Peyer's patch (tissue), 4 donors: ENCODE results near the gene AUTS2. TPM values are rescaled to one million over a fixed set of nuclear protein-coding genes. Genes with fewer than 3 reads are reported as not detected.

ENCODE experiments used
- DNase-seq, 3 donors: peaks; one replicate each; pipeline ENCODE4 v3.0.0-alpha.2; 2017 to 2019
- H3K27ac ChIP-seq, 4 donors: fragments of 200-600 bp; sonication (generic); one replicate each; pipeline ENCODE4 v1.5.1; 2016 to 2019
- H3K27me3 ChIP-seq, 2 donors: fragments of 200-600 bp; sonication (generic); one replicate each; pipeline ENCODE4 v1.5.1; 2019
- H3K36me3 ChIP-seq, 3 donors: fragments of 200-600 bp; sonication (generic); one replicate each; pipeline ENCODE4 v1.5.1; 2016 to 2019
- H3K4me1 ChIP-seq, 4 donors: fragments of 200-600 bp; sonication (generic); one replicate each; pipeline ENCODE4 v1.5.1; 2016 to 2019
- H3K4me3 ChIP-seq, 4 donors: fragments of 200-600 bp; sonication (generic); 1 replicate in 3 of 4; 2 replicates in 1 of 4; pipeline ENCODE4 v1.5.1; 2016 to 2019; ENCODE audit warnings: mild to moderate bottlenecking in 1 of 4
- H3K9me3 ChIP-seq, 4 donors: fragments of 200-600 bp; sonication (generic); one replicate each; pipeline ENCODE4 v1.5.1; 2016 to 2019; ENCODE audit warnings: mild to moderate bottlenecking in 1 of 4
- POLR2A ChIP-seq, 2 donors: fragments of 450-650 bp; IDR thresholded peaks; one replicate each; pipeline ENCODE4 v1.5.1; 2017; ENCODE audit warnings: antibody characterized with exemption in 2 of 2, mild to moderate bottlenecking in 2 of 2, moderate library complexity in 2 of 2
- total RNA-seq, 4 donors: library from RNA; depleted of rRNA; stranded (reverse); fragments of >200 nt; gene quantifications; one replicate each; pipeline ENCODE4 v1.1.0, GENCODE V29; 2016
- TF ChIP-seq, protein P1 (sequence below), 6 experiments: fragments of 450-650 bp in 4 of 6; fragments of 200-600 bp in 2 of 6; sonication (generic) in 1 of 6; IDR thresholded peaks; one replicate each; pipeline ENCODE4 v1.5.1; 2017 to 2019; ENCODE audit warnings: antibody characterized with exemption in 6 of 6, mild to moderate bottlenecking in 3 of 6, moderate library complexity in 1 of 6

AUTS2 gene
- total RNA-seq, 4 donors from 2014 or later: 55.9 to 90.0 (median 72.6) TPM

- Histone ChIP-seq H3K9me3 (no peaks in the 10 kb centered on the region), H3K4me3 (no peak overlapping the region), H3K27me3 (no peaks in the 10 kb centered on the region), H3K4me1 (peaks cover 0 to 15% (median 2%) of the 10 kb centered on the region in 4 donors), H3K27ac (no peak overlapping the region), H3K36me3 (no peaks in the 10 kb centered on the region)
- TF ChIP-seq, protein P1, sequence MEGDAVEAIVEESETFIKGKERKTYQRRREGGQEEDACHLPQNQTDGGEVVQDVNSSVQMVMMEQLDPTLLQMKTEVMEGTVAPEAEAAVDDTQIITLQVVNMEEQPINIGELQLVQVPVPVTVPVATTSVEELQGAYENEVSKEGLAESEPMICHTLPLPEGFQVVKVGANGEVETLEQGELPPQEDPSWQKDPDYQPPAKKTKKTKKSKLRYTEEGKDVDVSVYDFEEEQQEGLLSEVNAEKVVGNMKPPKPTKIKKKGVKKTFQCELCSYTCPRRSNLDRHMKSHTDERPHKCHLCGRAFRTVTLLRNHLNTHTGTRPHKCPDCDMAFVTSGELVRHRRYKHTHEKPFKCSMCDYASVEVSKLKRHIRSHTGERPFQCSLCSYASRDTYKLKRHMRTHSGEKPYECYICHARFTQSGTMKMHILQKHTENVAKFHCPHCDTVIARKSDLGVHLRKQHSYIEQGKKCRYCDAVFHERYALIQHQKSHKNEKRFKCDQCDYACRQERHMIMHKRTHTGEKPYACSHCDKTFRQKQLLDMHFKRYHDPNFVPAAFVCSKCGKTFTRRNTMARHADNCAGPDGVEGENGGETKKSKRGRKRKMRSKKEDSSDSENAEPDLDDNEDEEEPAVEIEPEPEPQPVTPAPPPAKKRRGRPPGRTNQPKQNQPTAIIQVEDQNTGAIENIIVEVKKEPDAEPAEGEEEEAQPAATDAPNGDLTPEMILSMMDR (IDR thresholded peaks at IDR 0.05): no peak
- no peak for TF ChIP-seq POLR2A (IDR thresholded peaks at IDR 0.05)
- no peak for DNase-seq
These were observed 860.5 kb downstream of the AUTS2 start for GRCh38 chr7:70458745-70459144.

- no peaks in the 10 kb centered on the region for H3K27me3 ChIP-seq
- DNase-seq: no peak
These were observed 861.3 kb downstream of the AUTS2 start for GRCh38 chr7:70459546-70459945.

DNA sequence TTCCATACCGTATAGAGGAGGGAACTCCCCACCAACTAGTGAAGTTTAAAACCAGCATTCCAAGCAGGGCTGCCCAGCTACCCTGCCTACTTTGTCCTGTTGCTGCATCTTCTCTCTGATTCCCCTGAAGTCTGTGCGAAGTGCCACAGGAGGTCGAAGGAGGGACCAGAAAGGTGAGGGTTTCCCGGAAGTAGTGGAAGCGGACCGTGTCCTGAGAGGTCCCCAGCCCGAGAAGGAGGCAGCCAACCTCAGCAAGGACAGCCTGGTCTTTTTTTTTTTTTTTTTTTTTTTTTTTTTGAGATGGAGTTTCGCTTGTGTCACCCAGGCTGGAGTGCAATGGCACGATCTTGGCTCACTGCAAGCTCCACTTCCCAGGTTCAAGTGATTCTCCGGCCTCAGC is 861.8 kb downstream of the AUTS2 start:
- no peak for DNase-seq
- H3K4me1 ChIP-seq: peaks cover 0 to 15% (median 2%) of the 10 kb centered on the region in 4 donors
- H3K27ac ChIP-seq: no peak overlapping the region
- no peak overlapping the region for H3K4me3 ChIP-seq
- no peaks in the 10 kb centered on the region for H3K27me3 ChIP-seq
- no peaks in the 10 kb centered on the region for H3K9me3 ChIP-seq
- no peaks in the 10 kb centered on the region for H3K36me3 ChIP-seq
- TF ChIP-seq, protein P1 (IDR thresholded peaks at IDR 0.05): no peak
- TF ChIP-seq POLR2A (IDR thresholded peaks at IDR 0.05): no peak

More at GRCh38 chr7:70459546-70459945, 861.3 kb downstream of the AUTS2 start:
- Histone ChIP-seq H3K4me1 (peaks cover 0 to 15% (median 2%) of the 10 kb centered on the region in 4 donors), H3K4me3 (no peak overlapping the region), H3K27ac (no peak overlapping the region), H3K36me3 (no peaks in the 10 kb centered on the region), H3K9me3 (no peaks in the 10 kb centered on the region)
- TF ChIP-seq, protein P1 (IDR thresholded peaks at IDR 0.05): no peak
- TF ChIP-seq POLR2A (IDR thresholded peaks at IDR 0.05): no peak

- no peaks in the 10 kb centered on the region for H3K27me3 ChIP-seq
- H3K27ac ChIP-seq: no peak overlapping the region
- H3K4me3 ChIP-seq: no peak overlapping the region
- no peak for TF ChIP-seq POLR2A (IDR thresholded peaks at IDR 0.05)
- TF ChIP-seq, protein P1 (IDR thresholded peaks at IDR 0.05): no peak
- DNase-seq: no peak
- H3K36me3 ChIP-seq: no peaks in the 10 kb centered on the region
- peaks cover 0 to 15% (median 2%) of the 10 kb centered on the region in 4 donors for H3K4me1 ChIP-seq
- H3K9me3 ChIP-seq: no peaks in the 10 kb centered on the region
These were observed 862.3 kb downstream of the AUTS2 start for GRCh38 chr7:70460562-70460961.

DNA sequence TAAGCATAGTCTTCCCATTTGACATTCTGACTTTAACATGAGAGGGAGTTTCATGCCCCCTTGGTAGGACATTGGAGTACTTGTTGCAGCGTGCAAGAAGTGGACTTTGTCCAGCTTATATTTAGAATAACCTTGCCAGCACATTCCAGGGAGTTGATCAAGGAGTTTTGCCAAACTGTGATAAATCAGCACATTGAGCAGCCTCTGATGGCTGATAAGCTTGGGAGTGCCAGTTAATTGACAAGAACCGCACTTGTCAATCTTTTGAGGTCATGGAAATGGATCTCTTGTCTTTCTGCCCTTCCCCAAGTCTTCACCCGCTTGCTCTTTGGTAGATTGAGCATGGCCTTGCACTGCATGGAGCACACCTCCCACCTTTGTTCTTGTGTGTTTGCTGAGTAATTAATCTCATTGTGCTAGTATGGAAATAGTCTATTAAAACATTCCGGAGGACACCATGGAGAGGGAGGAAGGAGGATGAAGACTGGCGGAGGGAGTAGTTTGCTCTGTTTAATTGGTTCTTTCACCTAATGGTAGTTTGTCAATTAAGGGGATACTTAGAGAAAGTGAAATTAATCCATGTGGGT is 865.2 kb downstream of the AUTS2 start:
- H3K27me3 ChIP-seq: no peaks in the 10 kb centered on the region
- TF ChIP-seq, protein P1 (IDR thresholded peaks at IDR 0.05): no peak
- peak in 1 of 3 donors; percentile 58 for DNase-seq
- no peaks in the 10 kb centered on the region for H3K36me3 ChIP-seq
- no peak overlapping the region for H3K4me3 ChIP-seq
- peaks cover 0 to 9% (median 2%) of the 10 kb centered on the region in 4 donors for H3K4me1 ChIP-seq
- peak overlapping the region in 1 of 4 donors; percentile 36 for H3K27ac ChIP-seq
- H3K9me3 ChIP-seq: no peaks in the 10 kb centered on the region
